Colonic mucosa (tissue), 4 donors: ENCODE results near the gene GUCY2F. TPM values are rescaled to one million over a fixed set of nuclear protein-coding genes. Genes with fewer than 3 reads are reported as not detected.

Experiments used
- DNase-seq: peaks from one replicate; pipeline ENCODE4 v3.0.0-alpha.2; 2020
- H3K27ac ChIP-seq: fragments of 200-600 bp; one replicate; pipeline ENCODE4 v1.8.0; 2021
- H3K27me3 ChIP-seq: fragments of 200-600 bp; one replicate; pipeline ENCODE4 v1.8.0; 2021
- H3K36me3 ChIP-seq: fragments of 200-600 bp; one replicate; pipeline ENCODE4 v1.8.0; 2021
- H3K4me1 ChIP-seq: fragments of 200-600 bp; one replicate; pipeline ENCODE4 v1.8.0; 2021; ENCODE audit warnings: mild to moderate bottlenecking
- H3K4me3 ChIP-seq: fragments of 200-600 bp; one replicate; pipeline ENCODE4 v1.8.0; 2021
- H3K9ac ChIP-seq, 2 donors: one replicate each; pipeline ENCODE4 v1.7.0; 2013; ENCODE audit warnings: control low read depth in 2 of 2, low read depth in 2 of 2, low read length in 2 of 2
- H3K9me3 ChIP-seq: fragments of 200-600 bp; one replicate; pipeline ENCODE4 v1.8.0; 2021
- CTCF ChIP-seq: fragments of 200-600 bp; IDR thresholded peaks from one replicate; pipeline ENCODE4 v1.8.0; 2022; ENCODE audit warnings: antibody characterized with exemption, mild to moderate bottlenecking
- intact Hi-C: fragments of 100-400 bp; cut with DNase I; formaldehyde crosslinking; loops from one replicate; pipeline ENCODE4 v1.14.1; 2022
- total RNA-seq, 2 donors: library from RNA; stranded (reverse); fragmentation: NEBNext Ultra II Directional in 1 of 2; extraction: Animal tissue kit (Norgen Biotek cat#: 25700) in 1 of 2; gene quantifications; one replicate each; pipeline ENCODE4 v1.2.1, GENCODE V29; 2021
- donor health status: healthy.
- donor health status: DM: no; HTN: no; CAD: no.
- donor health status: DM: no; HTN: no; CAD: no.

GUCY2F gene
- total RNA-seq, 2 donors from 2014 or later: not detected

DNA sequence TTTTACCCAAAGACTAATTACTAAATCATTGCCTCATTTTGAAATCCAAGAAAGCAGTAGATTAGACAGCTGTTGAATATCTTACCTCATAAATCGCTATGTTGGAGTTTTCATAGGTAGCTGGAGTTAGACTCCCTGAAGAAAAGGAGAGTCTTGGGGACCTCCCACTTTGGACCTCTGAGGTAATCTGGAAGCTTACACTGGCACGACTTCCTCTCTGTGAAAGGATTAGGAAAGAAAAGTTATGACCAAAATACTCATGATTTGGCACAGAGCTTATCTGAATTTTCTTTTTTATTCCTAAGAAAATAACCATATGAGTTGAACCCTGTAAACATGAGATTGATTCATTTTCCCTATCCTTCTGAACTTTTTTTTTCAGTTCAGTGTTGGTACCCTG, 40.6 kb downstream of the GUCY2F start:
- no peaks in the 10 kb centered on the region for H3K9me3 ChIP-seq
- H3K27me3 ChIP-seq: no peaks in the 10 kb centered on the region
- intact Hi-C loops: no loop called here
- H3K27ac ChIP-seq: no peak overlapping the region
- no peak for TF ChIP-seq CTCF
- no peaks in the 10 kb centered on the region for H3K4me1 ChIP-seq
- no peak for DNase-seq
- H3K36me3 ChIP-seq: no peaks in the 10 kb centered on the region
- H3K9ac ChIP-seq: no peak overlapping the region
- no peak overlapping the region for H3K4me3 ChIP-seq

DNA sequence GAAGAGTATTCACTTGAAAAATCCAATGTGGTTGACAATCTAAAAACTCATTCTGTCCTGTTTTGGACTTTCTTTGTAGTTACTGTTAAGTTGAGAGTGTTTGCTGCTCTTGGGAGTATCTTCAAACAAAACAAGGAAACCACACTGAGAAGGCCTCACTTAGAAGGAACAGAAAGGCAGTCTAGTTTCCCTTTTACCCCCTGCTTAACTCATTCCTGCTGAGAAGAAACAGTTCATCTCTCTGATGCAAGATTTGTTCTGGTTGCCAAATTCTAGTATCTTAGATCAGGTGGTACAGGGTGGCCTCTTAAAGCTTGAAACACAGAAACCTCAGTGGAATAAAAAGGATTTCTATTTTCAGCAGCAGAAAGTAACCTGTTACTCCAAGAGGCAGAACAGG, 41.4 kb downstream of the GUCY2F start:
- H3K27ac ChIP-seq: no peak overlapping the region
- intact Hi-C loops: no loop called here
- no peaks in the 10 kb centered on the region for H3K9me3 ChIP-seq

DNA sequence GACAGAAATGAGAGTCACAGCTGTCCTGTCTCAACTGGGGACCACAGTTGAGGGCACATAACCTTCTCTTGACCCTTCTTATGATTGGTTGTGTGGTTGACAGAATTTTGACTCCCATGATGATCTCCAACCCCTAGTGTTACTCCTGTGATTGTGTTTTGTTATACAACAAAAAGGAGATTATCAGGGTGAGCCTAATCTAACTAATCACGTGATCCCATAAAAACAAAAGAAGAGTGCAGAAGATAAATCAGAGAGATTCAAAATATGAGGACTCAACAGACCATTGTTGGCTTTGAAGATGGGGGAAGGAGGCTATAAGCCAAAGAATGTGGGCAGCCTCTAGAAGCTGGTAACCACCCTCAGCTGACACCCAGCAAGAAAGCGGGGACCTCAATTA, 72.7 kb downstream of the GUCY2F start:
- intact Hi-C loops: no loop called here
- no peak overlapping the region for H3K9ac ChIP-seq
- H3K9me3 ChIP-seq: no peaks in the 10 kb centered on the region
- TF ChIP-seq CTCF: no peak
- H3K4me3 ChIP-seq: no peak overlapping the region
- DNase-seq: no peak
- no peak overlapping the region for H3K27ac ChIP-seq
- H3K36me3 ChIP-seq: no peaks in the 10 kb centered on the region
- H3K27me3 ChIP-seq: no peaks in the 10 kb centered on the region
- no peaks in the 10 kb centered on the region for H3K4me1 ChIP-seq

More for the DNA sequence above, 41.4 kb downstream of the GUCY2F start:
- Histone ChIP-seq H3K9ac (no peak overlapping the region), H3K4me3 (no peak overlapping the region), H3K4me1 (no peaks in the 10 kb centered on the region), H3K36me3 (no peaks in the 10 kb centered on the region), H3K27me3 (no peaks in the 10 kb centered on the region)
- no peak for DNase-seq
- TF ChIP-seq CTCF: no peak

DNA sequence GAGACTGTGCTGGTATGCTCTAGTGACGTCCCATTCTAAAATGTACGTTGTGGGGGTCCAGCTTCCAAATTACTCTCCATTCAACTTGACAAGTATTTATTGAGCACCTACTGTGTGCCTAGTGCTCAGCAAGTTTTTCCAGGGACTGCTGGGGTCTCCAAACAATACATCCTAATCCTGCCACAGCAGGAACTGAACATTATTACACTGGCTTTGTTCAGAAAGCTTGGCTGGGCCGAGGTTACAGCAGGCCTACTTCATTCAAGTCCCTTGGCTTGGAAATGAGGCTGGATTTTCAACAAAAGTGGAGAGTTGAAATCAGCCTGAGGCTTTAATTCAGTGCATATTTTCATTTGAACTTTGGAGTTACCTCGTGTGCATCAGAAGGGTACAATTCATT, 78.0 kb downstream of the GUCY2F start:
- H3K4me3 ChIP-seq: no peak overlapping the region
- H3K4me1 ChIP-seq: no peaks in the 10 kb centered on the region
- no peak for TF ChIP-seq CTCF
- H3K9me3 ChIP-seq: no peaks in the 10 kb centered on the region
- H3K27me3 ChIP-seq: no peaks in the 10 kb centered on the region
- no peak for DNase-seq
- no peak overlapping the region for H3K27ac ChIP-seq
- no peak overlapping the region for H3K9ac ChIP-seq
- intact Hi-C loops: no loop called here
- H3K36me3 ChIP-seq: no peaks in the 10 kb centered on the region

DNA sequence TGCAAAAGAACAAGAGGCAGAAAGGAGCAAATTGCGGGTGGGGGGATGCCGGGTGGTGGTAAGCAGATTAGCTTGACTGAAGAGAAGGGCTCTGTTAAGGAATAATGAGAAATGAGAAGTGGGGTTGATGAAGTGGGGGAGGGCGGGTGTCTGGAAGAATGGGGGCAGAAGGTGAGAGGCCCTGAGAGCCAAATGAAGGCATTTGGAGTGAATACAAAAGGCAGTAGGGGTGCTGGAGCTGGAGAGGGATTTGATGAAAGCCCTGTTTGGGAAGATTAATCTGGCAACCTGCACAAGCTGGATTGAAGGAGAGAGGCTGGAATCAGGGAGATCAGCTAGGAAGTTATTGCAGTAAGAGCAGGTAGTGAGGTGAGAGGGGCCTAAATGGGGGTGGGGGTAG, 82.1 kb downstream of the GUCY2F start:
- H3K9ac ChIP-seq: no peak overlapping the region
- intact Hi-C loops: loop anchor here (10.0 kb wide), 1 partner anchor 65 kb away; no protein-coding TSS in a partner anchor
- no peaks in the 10 kb centered on the region for H3K4me1 ChIP-seq
- H3K9me3 ChIP-seq: no peaks in the 10 kb centered on the region
- H3K36me3 ChIP-seq: no peaks in the 10 kb centered on the region
- no peak for DNase-seq
- no peak overlapping the region for H3K4me3 ChIP-seq
- TF ChIP-seq CTCF: no peak
- no peaks in the 10 kb centered on the region for H3K27me3 ChIP-seq
- no peak overlapping the region for H3K27ac ChIP-seq

GRCh38 chrX:109398833-109399232, 83.1 kb downstream of the GUCY2F start:
- no peaks in the 10 kb centered on the region for H3K4me1 ChIP-seq
- DNase-seq: no peak
- no peaks in the 10 kb centered on the region for H3K27me3 ChIP-seq
- no peaks in the 10 kb centered on the region for H3K36me3 ChIP-seq
- no peak for TF ChIP-seq CTCF
- intact Hi-C loops: loop anchor here (10.0 kb wide), 1 partner anchor 64 kb away; no protein-coding TSS in a partner anchor
- no peak overlapping the region for H3K9ac ChIP-seq
- no peaks in the 10 kb centered on the region for H3K9me3 ChIP-seq
- no peak overlapping the region for H3K27ac ChIP-seq
- no peak overlapping the region for H3K4me3 ChIP-seq
